Fibroblast of lung (primary cell): ENCODE data around the gene MEOX2.

Experiments
- CTCF ChIP-seq, 2 donors: IDR thresholded peaks in 1 of 2; conservative IDR thresholded peaks in 1 of 2; 1 replicate in 1 of 2; 2 replicates in 1 of 2; pipeline ENCODE4 v1.5.1; 2011 to 2012; ENCODE audit warnings: low read length in 2 of 2, control low read depth in 1 of 2, inconsistent platforms in 1 of 2, low read depth in 1 of 2, mild to moderate bottlenecking in 1 of 2
- EZH2 ChIP-seq: IDR thresholded peaks from 2 replicates; pipeline ENCODE4 v1.5.1; 2012; ENCODE audit warnings: low read length, control low read depth, mild to moderate bottlenecking; ENCODE audit errors: missing control alignments

GRCh38 chr7:15586266-15586665 lies 100.2 kb downstream of the MEOX2 start:
- TF ChIP-seq CTCF (conservative IDR thresholded peaks at IDR 0.05 in 1 of 2, IDR thresholded peaks at IDR 0.05 in 1 of 2; ENCODE audit: low read depth in 1 of 2, low read length in 2 of 2), result no peak
- no peak for TF ChIP-seq EZH2
